Neural cell (in vitro differentiated cells): Measurements from ENCODE around the gene COL4A2. TPM values are rescaled to one million over a fixed set of nuclear protein-coding genes. Genes with fewer than 3 reads are reported as not detected.

Experiments
- H2AFZ ChIP-seq: fragments of 200-600, 300-800 bp; sonication (generic), shearing (Covaris generic); 2 replicates; pipeline ENCODE4 v1.6.0; 2014; ENCODE audit warnings: low read depth, mild to moderate bottlenecking, antibody characterized with exemption, low read length, moderate library complexity
- H3F3A ChIP-seq: fragments of 200-600 bp; shearing (Covaris generic); 2 replicates; pipeline ENCODE4 v1.6.1; 2016; ENCODE audit warnings: mild to moderate bottlenecking, moderate library complexity, mixed read lengths, antibody characterized with exemption, low read length; ENCODE audit not compliant: insufficient read depth, poor library complexity, severe bottlenecking
- H3K27ac ChIP-seq: fragments of 200-600, 300-800 bp; sonication (generic), shearing (Covaris generic); 2 replicates; pipeline ENCODE4 v1.5.1; 2014; ENCODE audit warnings: mild to moderate bottlenecking, low read length, moderate library complexity
- H3K27me3 ChIP-seq: fragments of 300-800, 200-600 bp; sonication (generic), shearing (Covaris generic); 2 replicates; pipeline ENCODE4 v1.6.0; 2014; ENCODE audit warnings: mild to moderate bottlenecking, low read depth, low read length, moderate library complexity; ENCODE audit not compliant: insufficient read depth
- H3K36me3 ChIP-seq: fragments of 300-800, 200-600 bp; sonication (generic), shearing (Covaris generic); 2 replicates; pipeline ENCODE4 v1.5.1; 2014; ENCODE audit warnings: mild to moderate bottlenecking, antibody characterized with exemption, low read length, moderate library complexity; ENCODE audit not compliant: insufficient read depth
- H3K4me2 ChIP-seq: fragments of 300-800, 200-600 bp; sonication (generic), shearing (Covaris generic); 2 replicates; pipeline ENCODE4 v1.6.0; 2014; ENCODE audit warnings: mild to moderate bottlenecking, low read length
- H3K4me3 ChIP-seq: fragments of 300-800, 200-600 bp; sonication (generic), shearing (Covaris generic); 2 replicates; pipeline ENCODE4 v1.5.1; 2014; ENCODE audit warnings: mild to moderate bottlenecking, low read length, moderate library complexity
- H3K79me2 ChIP-seq: fragments of 200-600 bp; shearing (Covaris generic); replicated peaks from 2 replicates; pipeline ENCODE4 v1.6.0; 2014; ENCODE audit warnings: mild to moderate bottlenecking, low read length, moderate library complexity; ENCODE audit not compliant: insufficient read depth
- H3K9ac ChIP-seq: fragments of 300-800, 200-600 bp; sonication (generic), shearing (Covaris generic); 2 replicates; pipeline ENCODE4 v1.6.1; 2016; ENCODE audit warnings: mild to moderate bottlenecking, low read length, mixed read lengths
- H3K9me2 ChIP-seq: fragments of 200-600 bp; shearing (Covaris generic); 2 replicates; pipeline ENCODE4 v1.6.1; 2016; ENCODE audit warnings: mild to moderate bottlenecking, low read length, mixed read lengths; ENCODE audit not compliant: insufficient read depth
- H3K9me3 ChIP-seq: fragments of 200-600, 300-800 bp; sonication (generic), shearing (Covaris generic); 2 replicates; pipeline ENCODE4 v1.6.1; 2016; ENCODE audit warnings: mild to moderate bottlenecking, mixed run types, low read length, moderate library complexity, mixed read lengths
- H4K20me1 ChIP-seq: fragments of 200-600 bp; shearing (Covaris generic); 2 replicates; pipeline ENCODE4 v1.6.1; 2016; ENCODE audit warnings: mild to moderate bottlenecking, mixed run types; ENCODE audit not compliant: insufficient read depth
- EP300 ChIP-seq: fragments of 450-650 bp; conservative IDR thresholded peaks from 2 replicates; pipeline ENCODE4 v1.6.1; 2014; ENCODE audit warnings: antibody characterized with exemption, mild to moderate bottlenecking, moderate library complexity; ENCODE audit not compliant: poor library complexity, severe bottlenecking
- EZH2 ChIP-seq: fragments of 200-600, 300-800 bp; shearing (Covaris generic), sonication (generic); IDR thresholded peaks from 2 replicates; pipeline ENCODE4 v1.6.1; 2014; ENCODE audit warnings: antibody characterized with exemption, low read length, borderline replicate concordance, mild to moderate bottlenecking; ENCODE audit not compliant: insufficient read depth, poor library complexity, severe bottlenecking
- MXI1 ChIP-seq: fragments of 450-650 bp; conservative IDR thresholded peaks from 2 replicates; pipeline ENCODE4 v1.6.1; 2014; ENCODE audit warnings: antibody characterized with exemption, mild to moderate bottlenecking; ENCODE audit not compliant: poor library complexity, severe bottlenecking
- POLR2AphosphoS5 ChIP-seq: IDR thresholded peaks from 2 replicates; pipeline ENCODE4 v1.6.1; 2012
- RAD21 ChIP-seq: fragments of 450-650 bp; conservative IDR thresholded peaks from 2 replicates; pipeline ENCODE4 v1.6.1; 2014; ENCODE audit warnings: antibody characterized with exemption, mild to moderate bottlenecking, moderate library complexity
- SMC3 ChIP-seq: fragments of 450-650 bp; conservative IDR thresholded peaks from 2 replicates; pipeline ENCODE4 v1.6.1; 2014; ENCODE audit warnings: antibody characterized with exemption, mild to moderate bottlenecking, moderate library complexity; ENCODE audit not compliant: poor library complexity
- TAF1 ChIP-seq: IDR thresholded peaks from 2 replicates; pipeline ENCODE4 v1.6.1; 2012; ENCODE audit warnings: low read depth
- polyA plus RNA-seq: library from polyadenylated mRNA; depleted of rRNA; stranded (reverse); fragments of >200 nt; gene quantifications from 2 replicates; pipeline ENCODE4 v1.2.3, GENCODE V29; 2014
- TF ChIP-seq, protein P1 (sequence below): fragments of 450-650 bp; IDR thresholded peaks from 2 replicates; pipeline ENCODE4 v1.5.1; 2014; ENCODE audit warnings: antibody characterized with exemption, mild to moderate bottlenecking, moderate library complexity; ENCODE audit not compliant: poor library complexity, severe bottlenecking
- TF ChIP-seq, protein P2 (sequence below): IDR thresholded peaks from 2 replicates; pipeline ENCODE4 v1.6.1; 2012; ENCODE audit warnings: borderline replicate concordance

The COL4A2 gene
- polyA plus RNA-seq, 1 donor from 2014 or later = 30.8 TPM

DNA sequence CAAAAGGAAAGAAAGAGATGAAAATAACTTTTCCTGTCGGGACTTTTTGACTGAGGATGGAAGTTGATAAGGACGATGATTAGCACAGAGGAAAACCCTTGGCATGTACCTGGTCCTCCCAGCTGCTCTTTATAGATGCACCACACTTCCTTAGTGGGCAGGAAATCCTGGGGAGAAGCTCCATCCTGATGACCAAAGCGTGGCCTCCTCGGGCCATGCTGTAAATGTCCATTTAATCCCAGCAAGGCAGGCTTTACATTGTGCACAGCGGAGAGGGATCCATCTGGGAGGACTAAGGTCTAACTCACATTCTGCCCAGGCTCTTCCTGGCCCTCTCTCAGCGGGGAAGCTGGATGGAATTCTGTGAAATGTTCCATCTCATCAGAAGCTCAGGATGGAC, 113.5 kb downstream of the COL4A2 start:
- Histone ChIP-seq H3K4me3 (no peak overlapping the region), H3K9me3 (no peaks in the 10 kb centered on the region), H4K20me1 (no peaks in the 10 kb centered on the region), H3K79me2 (no peaks in the 10 kb centered on the region), H2AFZ (no peak overlapping the region), H3K27ac (no peak overlapping the region), H3K27me3 (no peaks in the 10 kb centered on the region), H3F3A (no peaks in the 10 kb centered on the region), H3K9me2 (no peaks in the 10 kb centered on the region), H3K9ac (no peak overlapping the region), H3K36me3 (no peaks in the 10 kb centered on the region), H3K4me2 (no peak overlapping the region)
- TF ChIP-seq POLR2AphosphoS5 (no peak), TAF1 (no peak), SMC3 (no peak), RAD21 (no peak), EP300 (no peak), MXI1 (no peak), EZH2 (no peak)
- TF ChIP-seq, protein P1, sequence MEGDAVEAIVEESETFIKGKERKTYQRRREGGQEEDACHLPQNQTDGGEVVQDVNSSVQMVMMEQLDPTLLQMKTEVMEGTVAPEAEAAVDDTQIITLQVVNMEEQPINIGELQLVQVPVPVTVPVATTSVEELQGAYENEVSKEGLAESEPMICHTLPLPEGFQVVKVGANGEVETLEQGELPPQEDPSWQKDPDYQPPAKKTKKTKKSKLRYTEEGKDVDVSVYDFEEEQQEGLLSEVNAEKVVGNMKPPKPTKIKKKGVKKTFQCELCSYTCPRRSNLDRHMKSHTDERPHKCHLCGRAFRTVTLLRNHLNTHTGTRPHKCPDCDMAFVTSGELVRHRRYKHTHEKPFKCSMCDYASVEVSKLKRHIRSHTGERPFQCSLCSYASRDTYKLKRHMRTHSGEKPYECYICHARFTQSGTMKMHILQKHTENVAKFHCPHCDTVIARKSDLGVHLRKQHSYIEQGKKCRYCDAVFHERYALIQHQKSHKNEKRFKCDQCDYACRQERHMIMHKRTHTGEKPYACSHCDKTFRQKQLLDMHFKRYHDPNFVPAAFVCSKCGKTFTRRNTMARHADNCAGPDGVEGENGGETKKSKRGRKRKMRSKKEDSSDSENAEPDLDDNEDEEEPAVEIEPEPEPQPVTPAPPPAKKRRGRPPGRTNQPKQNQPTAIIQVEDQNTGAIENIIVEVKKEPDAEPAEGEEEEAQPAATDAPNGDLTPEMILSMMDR = no peak
- TF ChIP-seq, protein P2, sequence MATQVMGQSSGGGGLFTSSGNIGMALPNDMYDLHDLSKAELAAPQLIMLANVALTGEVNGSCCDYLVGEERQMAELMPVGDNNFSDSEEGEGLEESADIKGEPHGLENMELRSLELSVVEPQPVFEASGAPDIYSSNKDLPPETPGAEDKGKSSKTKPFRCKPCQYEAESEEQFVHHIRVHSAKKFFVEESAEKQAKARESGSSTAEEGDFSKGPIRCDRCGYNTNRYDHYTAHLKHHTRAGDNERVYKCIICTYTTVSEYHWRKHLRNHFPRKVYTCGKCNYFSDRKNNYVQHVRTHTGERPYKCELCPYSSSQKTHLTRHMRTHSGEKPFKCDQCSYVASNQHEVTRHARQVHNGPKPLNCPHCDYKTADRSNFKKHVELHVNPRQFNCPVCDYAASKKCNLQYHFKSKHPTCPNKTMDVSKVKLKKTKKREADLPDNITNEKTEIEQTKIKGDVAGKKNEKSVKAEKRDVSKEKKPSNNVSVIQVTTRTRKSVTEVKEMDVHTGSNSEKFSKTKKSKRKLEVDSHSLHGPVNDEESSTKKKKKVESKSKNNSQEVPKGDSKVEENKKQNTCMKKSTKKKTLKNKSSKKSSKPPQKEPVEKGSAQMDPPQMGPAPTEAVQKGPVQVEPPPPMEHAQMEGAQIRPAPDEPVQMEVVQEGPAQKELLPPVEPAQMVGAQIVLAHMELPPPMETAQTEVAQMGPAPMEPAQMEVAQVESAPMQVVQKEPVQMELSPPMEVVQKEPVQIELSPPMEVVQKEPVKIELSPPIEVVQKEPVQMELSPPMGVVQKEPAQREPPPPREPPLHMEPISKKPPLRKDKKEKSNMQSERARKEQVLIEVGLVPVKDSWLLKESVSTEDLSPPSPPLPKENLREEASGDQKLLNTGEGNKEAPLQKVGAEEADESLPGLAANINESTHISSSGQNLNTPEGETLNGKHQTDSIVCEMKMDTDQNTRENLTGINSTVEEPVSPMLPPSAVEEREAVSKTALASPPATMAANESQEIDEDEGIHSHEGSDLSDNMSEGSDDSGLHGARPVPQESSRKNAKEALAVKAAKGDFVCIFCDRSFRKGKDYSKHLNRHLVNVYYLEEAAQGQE = no peak

DNA sequence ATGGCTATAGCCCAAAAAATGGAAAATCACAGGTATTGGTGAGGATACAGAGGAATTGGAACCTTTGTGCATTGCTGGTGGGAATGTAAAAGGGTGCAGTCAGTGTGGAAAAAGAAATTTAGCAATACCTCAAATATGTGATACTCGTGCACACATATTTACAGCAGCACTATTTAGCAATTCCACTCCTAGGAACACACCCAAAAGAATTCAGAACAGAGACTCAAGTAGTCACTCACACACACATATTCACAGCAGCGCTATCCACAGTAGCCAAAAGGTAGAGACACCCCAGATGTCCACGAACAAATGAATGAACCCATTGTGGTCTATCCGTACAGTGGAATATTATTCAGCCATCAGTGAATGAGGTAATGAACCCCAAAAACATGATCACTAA, 114.0 kb downstream of the COL4A2 start:
- Histone ChIP-seq H3K27me3 (no peaks in the 10 kb centered on the region), H3K9me2 (no peaks in the 10 kb centered on the region), H3K9ac (no peak overlapping the region), H3K4me3 (no peak overlapping the region), H3K36me3 (no peaks in the 10 kb centered on the region), H3K27ac (no peak overlapping the region), H4K20me1 (no peaks in the 10 kb centered on the region), H3K79me2 (no peaks in the 10 kb centered on the region), H3K4me2 (no peak overlapping the region), H3K9me3 (no peaks in the 10 kb centered on the region), H3F3A (no peaks in the 10 kb centered on the region), H2AFZ (no peak overlapping the region)
- TF ChIP-seq SMC3 (no peak), TAF1 (no peak), POLR2AphosphoS5 (no peak), RAD21 (no peak), EP300 (no peak)
- TF ChIP-seq, protein P1 = no peak
